WERI-Rb-1 (cell line): ENCODE results near the gene OR2F1.

Experiments
- DNase-seq: peaks from one replicate; pipeline ENCODE4 v3.0.0-alpha.2; 2020
- H3K27ac ChIP-seq: fragments of 250-450 bp; sonication (Bioruptor Pico); 2 replicates; pipeline ENCODE4 v1.5.1; 2020; ENCODE audit warnings: mild to moderate bottlenecking, moderate library complexity
- H3K27me3 ChIP-seq: fragments of 250-450 bp; sonication (Bioruptor Pico); 2 replicates; pipeline ENCODE4 v1.5.1; 2021; ENCODE audit warnings: mild to moderate bottlenecking, low read depth, moderate library complexity; ENCODE audit not compliant: insufficient read depth, severe bottlenecking
- H3K36me3 ChIP-seq: fragments of 250-450 bp; sonication (Bioruptor Pico); 2 replicates; pipeline ENCODE4 v1.5.1; 2020; ENCODE audit warnings: mild to moderate bottlenecking, moderate library complexity
- H3K4me3 ChIP-seq: 2 replicates; pipeline ENCODE4 v1.5.1; 2011; ENCODE audit warnings: low read depth, mild to moderate bottlenecking, control low read depth, low read length
- H3K9me3 ChIP-seq: fragments of 250-450 bp; sonication (Bioruptor Pico); 2 replicates; pipeline ENCODE4 v1.5.1; 2021; ENCODE audit warnings: mild to moderate bottlenecking, moderate library complexity; ENCODE audit not compliant: severe bottlenecking
- TF ChIP-seq, protein P1 (sequence below): IDR thresholded peaks from 2 replicates; pipeline ENCODE4 v1.5.1; 2011; ENCODE audit warnings: low read depth, mild to moderate bottlenecking, control low read depth, inconsistent platforms, low read length

The OR2F1 gene

DNA sequence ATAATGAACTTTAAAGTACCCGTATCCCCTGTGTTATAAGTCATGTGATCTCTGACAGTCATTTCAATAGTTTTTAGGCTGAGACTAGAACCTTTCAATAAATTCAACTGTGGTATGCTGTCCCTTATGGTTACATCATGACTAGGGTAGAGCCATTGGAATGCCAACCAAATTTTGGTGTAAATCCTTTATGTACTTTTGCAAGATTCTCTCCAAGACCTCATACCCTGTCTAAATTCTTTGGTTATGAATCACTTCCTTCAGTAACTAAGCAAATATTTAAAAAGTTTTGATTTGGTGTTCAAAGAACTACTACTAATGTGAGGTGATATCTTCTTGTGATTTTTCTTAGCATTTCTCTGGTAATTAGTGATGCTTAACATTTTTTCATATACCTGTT is 24.7 kb downstream of the OR2F1 start:
- Histone ChIP-seq H3K36me3 (no peaks in the 10 kb centered on the region), H3K27ac (no peak overlapping the region), H3K4me3 (no peak overlapping the region), H3K27me3 (no peaks in the 10 kb centered on the region), H3K9me3 (no peaks in the 10 kb centered on the region)
- TF ChIP-seq, protein P1, sequence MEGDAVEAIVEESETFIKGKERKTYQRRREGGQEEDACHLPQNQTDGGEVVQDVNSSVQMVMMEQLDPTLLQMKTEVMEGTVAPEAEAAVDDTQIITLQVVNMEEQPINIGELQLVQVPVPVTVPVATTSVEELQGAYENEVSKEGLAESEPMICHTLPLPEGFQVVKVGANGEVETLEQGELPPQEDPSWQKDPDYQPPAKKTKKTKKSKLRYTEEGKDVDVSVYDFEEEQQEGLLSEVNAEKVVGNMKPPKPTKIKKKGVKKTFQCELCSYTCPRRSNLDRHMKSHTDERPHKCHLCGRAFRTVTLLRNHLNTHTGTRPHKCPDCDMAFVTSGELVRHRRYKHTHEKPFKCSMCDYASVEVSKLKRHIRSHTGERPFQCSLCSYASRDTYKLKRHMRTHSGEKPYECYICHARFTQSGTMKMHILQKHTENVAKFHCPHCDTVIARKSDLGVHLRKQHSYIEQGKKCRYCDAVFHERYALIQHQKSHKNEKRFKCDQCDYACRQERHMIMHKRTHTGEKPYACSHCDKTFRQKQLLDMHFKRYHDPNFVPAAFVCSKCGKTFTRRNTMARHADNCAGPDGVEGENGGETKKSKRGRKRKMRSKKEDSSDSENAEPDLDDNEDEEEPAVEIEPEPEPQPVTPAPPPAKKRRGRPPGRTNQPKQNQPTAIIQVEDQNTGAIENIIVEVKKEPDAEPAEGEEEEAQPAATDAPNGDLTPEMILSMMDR: no peak
- no peak for DNase-seq

DNA sequence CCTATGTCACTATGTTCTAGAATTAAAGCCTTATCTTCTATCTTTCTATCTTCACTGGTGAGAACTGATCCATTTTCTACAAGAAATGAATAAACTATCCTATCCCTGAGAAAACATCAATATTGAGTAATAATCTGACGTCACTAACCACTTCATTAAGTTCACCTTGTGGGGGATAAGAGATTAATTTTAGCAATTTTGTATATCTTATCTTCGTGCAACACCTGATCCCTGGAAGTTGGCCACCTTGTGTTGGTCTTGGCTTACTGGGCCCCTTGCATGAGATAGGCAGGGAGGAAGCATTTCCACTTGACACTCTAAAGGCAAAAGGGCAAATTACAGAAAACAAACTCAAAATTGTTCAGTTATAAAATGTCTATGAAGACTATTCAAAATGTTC is 25.4 kb downstream of the OR2F1 start:
- Histone ChIP-seq H3K36me3 (no peaks in the 10 kb centered on the region), H3K27me3 (no peaks in the 10 kb centered on the region), H3K4me3 (no peak overlapping the region), H3K9me3 (no peaks in the 10 kb centered on the region), H3K27ac (no peak overlapping the region)
- TF ChIP-seq, protein P1: no peak
- no peak for DNase-seq

DNA sequence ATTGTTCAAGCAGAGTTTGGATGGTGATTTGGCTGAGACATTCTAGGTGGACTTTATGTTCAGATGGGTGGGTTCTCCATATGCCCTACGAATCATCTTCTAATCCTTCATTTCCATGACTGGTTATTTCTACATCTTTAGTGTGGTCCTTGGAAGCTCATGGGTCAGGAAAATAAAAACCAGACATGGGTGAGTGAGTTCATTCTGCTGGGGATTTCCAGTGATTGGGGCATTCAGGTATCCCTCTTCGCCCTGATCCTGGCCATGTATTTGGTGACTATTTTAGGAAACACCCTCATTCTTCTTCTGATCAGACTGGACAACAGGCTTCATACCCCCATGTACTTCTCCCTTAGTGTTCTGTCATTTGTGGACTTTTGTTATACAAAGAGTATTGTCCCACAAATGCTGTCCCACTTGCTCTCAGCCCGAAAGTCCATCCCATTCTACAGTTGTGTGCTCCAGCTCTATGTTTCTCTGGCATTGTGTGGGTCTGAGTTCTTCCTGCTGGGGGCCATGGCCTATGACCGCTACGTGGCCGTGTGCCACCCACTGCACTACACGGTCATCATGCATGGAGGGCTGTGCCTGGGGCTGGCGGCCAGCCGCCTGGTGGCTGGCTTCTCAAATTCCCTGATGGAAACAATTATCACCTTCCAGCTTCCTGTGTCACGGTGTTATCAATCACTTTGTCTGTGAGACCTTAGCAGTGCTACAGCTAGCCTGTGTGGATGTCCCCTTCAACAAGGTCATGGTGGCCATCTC is 26.3 kb downstream of the OR2F1 start:
- TF ChIP-seq, protein P1: no peak

GRCh38 chr7:143983960-143984359 is 29.3 kb downstream of the OR2F1 start:
- H3K36me3 ChIP-seq: no peaks in the 10 kb centered on the region
- no peaks in the 10 kb centered on the region for H3K9me3 ChIP-seq
- TF ChIP-seq, protein P1: no peak
- no peak for DNase-seq
- H3K4me3 ChIP-seq: no peak overlapping the region
- H3K27me3 ChIP-seq: no peaks in the 10 kb centered on the region
- no peak overlapping the region for H3K27ac ChIP-seq

More for the DNA sequence above, 26.3 kb downstream of the OR2F1 start:
- Histone ChIP-seq H3K4me3 (no peak overlapping the region), H3K9me3 (no peaks in the 10 kb centered on the region), H3K27me3 (no peaks in the 10 kb centered on the region), H3K27ac (no peak overlapping the region), H3K36me3 (no peaks in the 10 kb centered on the region)
- no peak for DNase-seq

GRCh38 chr7:143987513-143987912 is 32.9 kb downstream of the OR2F1 start:
- H3K4me3 ChIP-seq: no peak overlapping the region
- no peaks in the 10 kb centered on the region for H3K27me3 ChIP-seq
- no peaks in the 10 kb centered on the region for H3K36me3 ChIP-seq
- DNase-seq: no peak
- TF ChIP-seq, protein P1: no peak
- no peaks in the 10 kb centered on the region for H3K9me3 ChIP-seq
- no peak overlapping the region for H3K27ac ChIP-seq
